PFSK-1 (cell line): ENCODE results near the gene SFTPD.

Experiments used
- FOXP2 ChIP-seq: optimal IDR thresholded peaks from 2 replicates; pipeline ENCODE3; 2011; ENCODE audit warnings: borderline replicate concordance, control low read depth, inconsistent platforms; ENCODE audit not compliant: insufficient read depth; ENCODE audit errors: extremely low read length, extremely low read depth
- POLR2AphosphoS5 ChIP-seq: IDR thresholded peaks from 2 replicates; pipeline ENCODE4 v1.6.1; 2012; ENCODE audit warnings: low read depth, mild to moderate bottlenecking, control low read depth, low read length, moderate library complexity
- SIN3A ChIP-seq: IDR thresholded peaks from 2 replicates; pipeline ENCODE4 v1.6.1; 2012; ENCODE audit warnings: mild to moderate bottlenecking, low read length, moderate library complexity, borderline replicate concordance; ENCODE audit not compliant: insufficient read depth
- TAF1 ChIP-seq: IDR thresholded peaks from 2 replicates; pipeline ENCODE4 v1.6.1; 2012; ENCODE audit warnings: low read length, control low read depth, borderline replicate concordance; ENCODE audit not compliant: insufficient read depth
- TF ChIP-seq, protein P1 (sequence below), 2 experiments: IDR thresholded peaks; 2 replicates each; pipeline versions ENCODE4 v1.6.1 to v1.8.0; 2011 to 2012; ENCODE audit warnings: low read depth in 2 of 2, low read length in 2 of 2, control low read depth in 1 of 2, inconsistent platforms in 1 of 2, mild to moderate bottlenecking in 1 of 2, moderate library complexity in 1 of 2; ENCODE audit not compliant: insufficient read depth in 1 of 2

The SFTPD gene

DNA sequence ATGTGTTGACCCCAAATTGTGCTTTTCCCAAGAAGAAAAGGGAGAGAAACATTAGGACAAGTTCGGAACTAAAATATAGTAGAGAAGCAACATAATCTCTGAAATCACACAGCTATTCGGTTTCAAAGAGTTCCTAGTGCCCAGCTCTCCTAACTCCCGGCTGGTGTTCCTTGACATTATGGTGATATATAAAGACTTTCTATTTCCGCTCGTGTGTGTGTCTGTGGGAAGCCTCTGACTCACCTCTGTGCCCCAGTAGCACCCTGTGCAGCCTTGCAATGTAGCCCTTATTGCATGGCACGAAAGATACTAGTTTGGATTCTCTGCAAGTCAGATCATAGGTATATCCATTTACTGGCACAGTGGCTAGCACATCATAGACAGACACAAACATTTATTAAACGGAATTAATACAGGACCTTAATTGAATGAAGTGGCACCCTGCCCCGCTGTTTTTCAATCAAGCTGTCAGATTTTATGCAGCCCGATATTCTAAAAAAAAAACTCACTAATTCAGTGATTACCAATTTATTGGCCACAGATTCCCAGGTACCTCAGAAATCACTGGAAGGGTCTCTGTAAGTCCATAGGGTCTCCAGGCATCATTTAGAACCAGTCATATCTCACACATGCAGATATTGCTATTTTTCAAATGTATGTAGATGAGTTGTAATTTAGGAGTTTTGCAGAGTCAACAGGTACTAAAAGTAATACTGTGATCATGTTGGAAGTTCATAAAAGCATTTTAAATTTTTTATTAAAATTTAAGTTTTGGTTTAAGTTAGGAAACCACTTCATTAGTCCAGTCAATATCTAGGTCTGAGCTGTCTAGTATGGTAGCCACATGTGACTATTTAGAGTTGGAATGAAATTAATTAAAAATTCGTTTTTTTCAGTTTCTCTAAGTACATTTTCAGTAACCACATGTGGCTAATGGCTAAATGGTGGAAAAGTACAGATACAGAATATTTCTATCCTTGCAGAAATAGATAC, 43.3 kb downstream of the SFTPD start:
- no peak for TF ChIP-seq FOXP2

DNA sequence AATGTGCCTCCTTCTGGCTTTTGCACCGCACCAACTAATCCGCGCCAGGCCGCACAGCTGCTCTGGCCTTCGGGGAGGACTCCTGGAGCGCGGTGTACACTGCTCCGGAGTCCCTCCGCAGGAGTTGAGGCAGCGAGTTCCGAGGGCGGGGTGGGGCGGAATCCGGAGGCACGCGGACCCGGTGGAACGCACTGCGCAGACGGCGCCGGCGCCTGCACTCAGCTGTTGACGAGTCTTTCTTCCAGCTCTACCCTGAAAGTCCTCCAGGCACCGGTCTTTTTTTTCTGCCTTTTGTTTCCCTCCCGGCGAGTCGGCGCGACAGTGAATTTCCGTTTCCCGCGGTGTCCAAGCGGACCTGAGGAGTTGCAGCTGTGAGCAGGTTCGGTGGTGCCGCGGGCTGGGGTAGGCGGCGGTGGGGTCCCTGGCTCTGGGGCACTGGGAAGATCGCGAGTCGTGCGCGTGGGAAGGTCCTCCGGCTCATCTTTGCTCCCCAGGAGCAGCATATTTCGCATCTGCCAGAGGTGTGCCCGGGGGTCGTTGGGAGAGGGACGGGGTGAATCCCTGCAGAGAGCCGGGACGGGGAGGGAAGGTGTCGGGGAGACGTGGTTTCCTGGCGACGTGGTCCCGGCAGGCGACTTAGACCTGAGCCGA, 44.1 kb downstream of the SFTPD start:
- TF ChIP-seq, protein P1, sequence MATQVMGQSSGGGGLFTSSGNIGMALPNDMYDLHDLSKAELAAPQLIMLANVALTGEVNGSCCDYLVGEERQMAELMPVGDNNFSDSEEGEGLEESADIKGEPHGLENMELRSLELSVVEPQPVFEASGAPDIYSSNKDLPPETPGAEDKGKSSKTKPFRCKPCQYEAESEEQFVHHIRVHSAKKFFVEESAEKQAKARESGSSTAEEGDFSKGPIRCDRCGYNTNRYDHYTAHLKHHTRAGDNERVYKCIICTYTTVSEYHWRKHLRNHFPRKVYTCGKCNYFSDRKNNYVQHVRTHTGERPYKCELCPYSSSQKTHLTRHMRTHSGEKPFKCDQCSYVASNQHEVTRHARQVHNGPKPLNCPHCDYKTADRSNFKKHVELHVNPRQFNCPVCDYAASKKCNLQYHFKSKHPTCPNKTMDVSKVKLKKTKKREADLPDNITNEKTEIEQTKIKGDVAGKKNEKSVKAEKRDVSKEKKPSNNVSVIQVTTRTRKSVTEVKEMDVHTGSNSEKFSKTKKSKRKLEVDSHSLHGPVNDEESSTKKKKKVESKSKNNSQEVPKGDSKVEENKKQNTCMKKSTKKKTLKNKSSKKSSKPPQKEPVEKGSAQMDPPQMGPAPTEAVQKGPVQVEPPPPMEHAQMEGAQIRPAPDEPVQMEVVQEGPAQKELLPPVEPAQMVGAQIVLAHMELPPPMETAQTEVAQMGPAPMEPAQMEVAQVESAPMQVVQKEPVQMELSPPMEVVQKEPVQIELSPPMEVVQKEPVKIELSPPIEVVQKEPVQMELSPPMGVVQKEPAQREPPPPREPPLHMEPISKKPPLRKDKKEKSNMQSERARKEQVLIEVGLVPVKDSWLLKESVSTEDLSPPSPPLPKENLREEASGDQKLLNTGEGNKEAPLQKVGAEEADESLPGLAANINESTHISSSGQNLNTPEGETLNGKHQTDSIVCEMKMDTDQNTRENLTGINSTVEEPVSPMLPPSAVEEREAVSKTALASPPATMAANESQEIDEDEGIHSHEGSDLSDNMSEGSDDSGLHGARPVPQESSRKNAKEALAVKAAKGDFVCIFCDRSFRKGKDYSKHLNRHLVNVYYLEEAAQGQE (IDR thresholded peaks at IDR 0.05; ENCODE audit: insufficient read depth in 1 of 2, low read depth in 2 of 2, low read length in 2 of 2): no peak
- no peak for TF ChIP-seq POLR2AphosphoS5
- no peak for TF ChIP-seq FOXP2
- no peak for TF ChIP-seq SIN3A
- no peak for TF ChIP-seq TAF1

DNA sequence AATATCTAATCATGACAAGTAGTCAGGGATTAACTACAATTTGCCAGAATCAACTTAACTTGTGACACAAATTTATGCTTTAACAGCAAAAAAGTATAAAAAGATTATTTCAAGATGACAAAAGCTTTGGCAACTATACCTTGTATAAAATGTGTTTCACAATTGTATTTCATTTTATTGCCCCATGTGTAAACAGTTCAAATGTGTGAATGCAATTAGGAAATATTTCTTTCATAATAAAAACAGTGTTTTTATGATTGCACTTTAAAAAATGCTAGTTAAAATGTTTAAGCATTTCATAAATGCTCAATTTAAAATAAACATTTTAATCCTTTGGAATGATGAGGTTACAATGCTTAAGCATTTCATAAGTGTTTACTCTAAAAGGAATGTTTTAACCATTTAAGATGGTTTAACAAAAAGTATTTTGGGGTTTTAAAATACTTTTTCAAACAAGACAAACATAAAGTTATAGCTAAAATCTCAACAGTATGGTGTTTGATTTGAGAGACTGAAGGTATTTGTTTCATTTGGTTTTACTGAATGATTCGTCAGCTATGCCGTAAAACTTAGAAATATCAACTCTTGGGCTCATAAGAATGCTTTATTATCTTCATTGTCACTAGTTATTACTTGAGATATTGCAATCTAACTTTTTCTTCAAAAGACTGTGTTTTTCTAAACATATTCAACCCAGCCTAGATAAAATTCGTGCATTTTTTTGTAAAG, 50.1 kb downstream of the SFTPD start:
- TF ChIP-seq TAF1: no peak
- no peak for TF ChIP-seq SIN3A
- TF ChIP-seq, protein P1 (IDR thresholded peaks at IDR 0.05; ENCODE audit: insufficient read depth in 1 of 2, low read depth in 2 of 2, low read length in 2 of 2): no peak
- TF ChIP-seq FOXP2: no peak
- no peak for TF ChIP-seq POLR2AphosphoS5

DNA sequence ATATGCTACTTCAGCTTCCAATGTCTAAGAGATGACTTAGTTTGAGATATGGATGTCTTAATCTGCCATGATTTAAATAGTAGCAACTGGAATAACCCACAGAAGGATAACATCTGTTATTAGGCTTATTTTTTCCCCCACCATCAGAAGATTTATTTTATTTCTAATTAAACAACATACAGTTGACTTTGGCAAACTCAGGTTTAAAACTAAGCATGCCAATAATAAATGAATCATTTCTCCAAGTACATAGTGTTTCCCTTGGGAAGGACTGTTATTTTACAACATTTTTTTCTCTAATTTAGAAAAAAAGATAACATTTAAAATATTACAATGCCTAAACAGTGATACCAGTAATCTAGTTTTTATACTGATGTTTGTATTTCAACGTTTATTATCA, 58.4 kb downstream of the SFTPD start:
- TF ChIP-seq FOXP2 (no peak), SIN3A (no peak)
